Ectodermal cell (in vitro differentiated cells): ENCODE measurements around the gene DDX53. TPM values are rescaled to one million over a fixed set of nuclear protein-coding genes. Genes with fewer than 3 reads are reported as not detected.

Experiments used
- H3K27ac ChIP-seq: 2 replicates; pipeline ENCODE4 v1.7.0; 2013; ENCODE audit warnings: mild to moderate bottlenecking, low read depth, low read length; ENCODE audit not compliant: insufficient read depth, poor library complexity, severe bottlenecking
- H3K27me3 ChIP-seq: 2 replicates; pipeline ENCODE4 v1.7.0; 2013; ENCODE audit warnings: mild to moderate bottlenecking, low read length; ENCODE audit not compliant: insufficient read depth, control insufficient read depth, poor library complexity, severe bottlenecking
- H3K36me3 ChIP-seq: one replicate; pipeline ENCODE4 v1.7.0; 2013; ENCODE audit warnings: low read length; ENCODE audit not compliant: control insufficient read depth, insufficient read depth
- H3K4me1 ChIP-seq: one replicate; pipeline ENCODE4 v1.7.0; 2013; ENCODE audit warnings: low read length; ENCODE audit not compliant: control insufficient read depth, insufficient read depth
- H3K4me3 ChIP-seq: 2 replicates; pipeline ENCODE4 v1.7.0; 2013; ENCODE audit warnings: low read depth, low read length, control low read depth; ENCODE audit not compliant: insufficient read depth
- H3K9me3 ChIP-seq: 2 replicates; pipeline ENCODE4 v1.7.0; 2013; ENCODE audit warnings: mild to moderate bottlenecking, low read length, moderate library complexity; ENCODE audit not compliant: control insufficient read depth
- WGBS, 2 experiments: methylation state at CpG; one replicate each; pipeline ENCODE4 v1.1.7; 2013; ENCODE audit warnings: missing lambda C conversion rate in 2 of 2; 5-methylcytosine and 5-hydroxymethylcytosine counted together
- polyA plus RNA-seq, 4 experiments: library from polyadenylated mRNA; stranded (reverse); fragments of 50-300 nt; gene quantifications; one replicate each; pipeline ENCODE4 v1.2.3, GENCODE V29; 2013

The DDX53 gene
- not detected for polyA plus RNA-seq (2013, experiment 1 of 4)
- not detected for polyA plus RNA-seq (2013, experiment 2 of 4)
- not detected for polyA plus RNA-seq (2013, experiment 3 of 4)
- polyA plus RNA-seq (2013, experiment 4 of 4): not detected

DNA sequence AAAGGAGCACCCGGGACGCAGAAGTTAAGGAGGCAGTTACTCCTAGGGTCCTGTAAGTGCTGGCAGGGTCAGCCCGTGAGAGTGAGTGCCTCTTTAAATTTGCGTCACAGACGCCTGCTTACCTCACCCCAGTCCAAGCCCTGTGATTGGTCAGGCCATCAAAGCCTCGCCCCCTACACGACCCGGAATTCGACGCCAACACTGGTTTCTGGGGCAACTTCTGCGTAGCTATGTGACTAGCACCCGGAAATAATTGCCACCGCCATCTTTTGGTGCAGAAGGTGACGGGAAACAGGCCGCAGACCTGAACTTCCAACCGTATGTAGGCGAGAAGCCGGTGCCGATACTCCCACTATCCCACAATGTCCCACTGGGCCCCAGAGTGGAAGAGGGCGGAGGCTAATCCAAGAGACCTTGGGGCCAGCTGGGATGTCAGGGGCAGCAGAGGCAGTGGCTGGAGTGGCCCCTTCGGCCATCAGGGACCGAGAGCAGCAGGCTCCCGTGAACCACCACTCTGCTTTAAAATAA lies at the start of gene DDX53:
Gene DDX53, plus strand, starts transcription at position 265 of the 528 bp plus-strand sequence. Its CDS starts 98 bp downstream, at position 363.
- no peaks in the 10 kb centered on the region for H3K4me1 ChIP-seq

GRCh38 chrX:22950269-22951266 lies 49.2 kb upstream of the DDX53 start:
- no peaks in the 10 kb centered on the region for H3K36me3 ChIP-seq
- WGBS, 2 experiments: 87 to 95% methylated on average over 3 to 4 of the region's 5 CpGs
- H3K9me3 ChIP-seq: no peaks in the 10 kb centered on the region
- no peaks in the 10 kb centered on the region for H3K27me3 ChIP-seq
- H3K4me3 ChIP-seq: no peak overlapping the region
- H3K27ac ChIP-seq: no peak overlapping the region
- no peaks in the 10 kb centered on the region for H3K4me1 ChIP-seq

More for the DNA sequence above, at the start of gene DDX53:
- no peak within 1 kb of the TSS for H3K4me3 ChIP-seq
- H3K27me3 ChIP-seq: no peaks in the 10 kb centered on the region
- WGBS, 2 experiments: 93 to 95% methylated on average over 21 to 23 of the region's 23 CpGs
- no peak within 1 kb of the TSS for H3K27ac ChIP-seq
- no peaks in the 10 kb centered on the region for H3K9me3 ChIP-seq
- H3K36me3 ChIP-seq: no peaks in the 10 kb centered on the region

DNA sequence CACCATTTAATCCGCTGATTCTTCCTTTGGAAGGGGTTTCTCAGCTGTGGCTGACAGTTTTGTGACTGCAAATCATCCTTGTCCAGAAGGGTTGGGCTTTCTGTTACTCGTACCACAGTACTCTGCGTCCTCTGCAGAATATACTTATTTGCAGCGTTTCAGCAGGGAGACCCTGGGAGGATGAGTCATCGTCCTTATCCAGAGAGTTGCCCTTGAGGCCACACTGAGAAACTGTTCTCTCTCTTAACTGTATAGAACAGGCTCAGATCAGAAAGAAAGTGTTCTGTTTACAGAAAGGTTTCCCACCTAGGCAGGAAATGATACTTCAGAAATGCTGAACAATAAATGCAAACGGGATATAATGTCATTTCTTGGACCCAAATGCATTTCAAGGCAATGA lies 47.8 kb upstream of the DDX53 start:
- WGBS, 2 experiments: 62 to 77% methylated on average over 6 of the region's 6 CpGs
- H3K4me3 ChIP-seq: no peak overlapping the region
- H3K36me3 ChIP-seq: no peaks in the 10 kb centered on the region
- no peaks in the 10 kb centered on the region for H3K9me3 ChIP-seq
- no peaks in the 10 kb centered on the region for H3K4me1 ChIP-seq
- no peak overlapping the region for H3K27ac ChIP-seq
- H3K27me3 ChIP-seq: no peaks in the 10 kb centered on the region

GRCh38 chrX:22958250-22958649 lies 41.5 kb upstream of the DDX53 start:
- WGBS, 2 experiments: no CpG with 5 or more reads among the region's 2 CpGs
- Histone ChIP-seq H3K4me1 (no peaks in the 10 kb centered on the region), H3K27ac (no peak overlapping the region)

GRCh38 chrX:22959204-22959920 lies 40.4 kb upstream of the DDX53 start:
- H3K4me1 ChIP-seq: no peaks in the 10 kb centered on the region
- H3K9me3 ChIP-seq: no peaks in the 10 kb centered on the region
- no peak overlapping the region for H3K4me3 ChIP-seq
- H3K27ac ChIP-seq: no peak overlapping the region
- no peaks in the 10 kb centered on the region for H3K27me3 ChIP-seq
- H3K36me3 ChIP-seq: no peaks in the 10 kb centered on the region
- 63 to 95% methylated on average over 1 to 4 of the region's 4 CpGs for WGBS, 2 experiments

More at GRCh38 chrX:22958250-22958649, 41.5 kb upstream of the DDX53 start:
- no peaks in the 10 kb centered on the region for H3K27me3 ChIP-seq
- no peaks in the 10 kb centered on the region for H3K9me3 ChIP-seq
- no peaks in the 10 kb centered on the region for H3K36me3 ChIP-seq
- no peak overlapping the region for H3K4me3 ChIP-seq

GRCh38 chrX:22963196-22963595 lies 36.6 kb upstream of the DDX53 start:
- Histone ChIP-seq H3K36me3 (no peaks in the 10 kb centered on the region), H3K4me3 (no peak overlapping the region), H3K27me3 (no peaks in the 10 kb centered on the region), H3K4me1 (no peaks in the 10 kb centered on the region), H3K27ac (no peak overlapping the region), H3K9me3 (no peaks in the 10 kb centered on the region)
- WGBS, 2 experiments: 85 to 98% methylated on average over 2 of the region's 2 CpGs

DNA sequence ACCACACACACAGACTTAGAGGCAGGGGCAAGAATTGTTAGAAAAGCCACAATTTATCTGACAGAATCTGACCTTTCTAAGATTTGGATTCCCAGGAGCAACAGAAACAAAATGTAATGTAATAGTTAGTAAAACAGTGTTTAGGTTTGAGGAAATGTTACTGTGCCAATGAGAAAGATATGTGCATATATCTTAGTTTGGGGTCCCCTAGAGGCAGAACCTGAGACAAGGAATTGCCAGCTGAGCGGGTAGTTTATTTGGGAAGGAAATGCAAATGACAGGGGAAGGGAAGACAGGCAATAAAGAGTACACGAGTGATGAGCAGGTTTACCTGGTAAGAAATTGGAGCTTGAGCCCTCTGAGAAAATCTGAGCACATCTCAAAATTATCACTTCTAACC lies 31.3 kb upstream of the DDX53 start:
- WGBS, 2 experiments: 76 to 82% methylated on average over 1 to 2 of the region's 2 CpGs
- H3K4me1 ChIP-seq: no peaks in the 10 kb centered on the region
- H3K9me3 ChIP-seq: no peaks in the 10 kb centered on the region
- H3K27me3 ChIP-seq: no peaks in the 10 kb centered on the region
- H3K4me3 ChIP-seq: no peak overlapping the region
- no peak overlapping the region for H3K27ac ChIP-seq
- H3K36me3 ChIP-seq: no peaks in the 10 kb centered on the region

DNA sequence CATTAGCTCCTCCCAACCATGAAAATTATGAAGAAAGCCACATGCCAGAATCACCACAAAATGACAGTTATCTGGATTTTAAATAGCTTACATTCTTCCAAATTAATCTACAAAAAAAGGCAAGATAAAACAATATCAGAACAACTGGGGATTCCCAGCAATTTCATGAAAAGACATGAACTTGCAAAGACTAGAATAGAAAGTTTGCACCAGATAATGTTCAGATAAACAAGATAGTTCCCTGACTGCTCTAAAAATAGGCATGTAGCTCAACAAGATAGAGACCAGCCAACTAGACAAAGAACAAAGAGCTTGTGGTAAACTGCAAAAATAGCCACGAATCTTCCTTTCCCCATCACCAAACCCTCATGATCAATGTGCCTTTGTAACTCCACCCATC lies 30.3 kb upstream of the DDX53 start:
- H3K9me3 ChIP-seq: no peaks in the 10 kb centered on the region
- no peaks in the 10 kb centered on the region for H3K4me1 ChIP-seq
- no peaks in the 10 kb centered on the region for H3K36me3 ChIP-seq
- 83 to 100% methylated on average over 1 of the region's 1 CpG for WGBS, 2 experiments
- no peak overlapping the region for H3K27ac ChIP-seq
- H3K27me3 ChIP-seq: no peaks in the 10 kb centered on the region
- no peak overlapping the region for H3K4me3 ChIP-seq

- Histone ChIP-seq H3K36me3 (no peaks in the 10 kb centered on the region), H3K4me3 (no peak overlapping the region), H3K4me1 (no peaks in the 10 kb centered on the region), H3K27ac (no peak overlapping the region), H3K9me3 (no peaks in the 10 kb centered on the region), H3K27me3 (no peaks in the 10 kb centered on the region)
- WGBS, 2 experiments: 100% methylated on average over 1 of the region's 1 CpG; no CpG with 5 or more reads in 1 of the 2 experiments
Observed at GRCh38 chrX:22970861-22971260, 28.9 kb upstream of the DDX53 start.

DNA sequence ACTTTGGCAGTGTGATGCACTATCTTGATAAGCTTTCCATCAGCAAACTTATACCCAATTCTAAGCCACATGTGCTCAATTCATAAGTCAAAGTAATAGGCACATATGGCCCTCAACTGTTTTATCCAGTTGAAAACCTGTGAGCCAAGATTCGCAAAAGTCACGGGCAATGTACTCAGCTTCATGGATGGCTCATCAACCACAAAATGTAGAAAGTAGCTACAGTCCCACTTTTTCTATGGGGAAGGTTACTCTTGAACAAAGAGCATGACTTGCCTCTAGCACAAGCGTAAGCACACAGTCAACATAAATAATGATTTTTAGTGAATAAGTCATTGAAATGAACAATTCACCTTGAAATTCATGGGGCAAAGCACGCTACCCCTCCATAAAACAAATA lies 25.1 kb upstream of the DDX53 start:
- 80 to 97% methylated on average over 2 to 3 of the region's 4 CpGs for WGBS, 2 experiments
- no peak overlapping the region for H3K4me3 ChIP-seq
- H3K9me3 ChIP-seq: no peaks in the 10 kb centered on the region
- no peaks in the 10 kb centered on the region for H3K27me3 ChIP-seq
- no peaks in the 10 kb centered on the region for H3K36me3 ChIP-seq
- no peaks in the 10 kb centered on the region for H3K4me1 ChIP-seq
- no peak overlapping the region for H3K27ac ChIP-seq
